Memory B cell (primary cell): ENCODE data around the gene CELF4.

Source experiments
- ATAC-seq: fragments of 150-1000 bp; cut with Tn5 transposase; 2 replicates; pipeline ENCODE4 v1.10.0; 2021; ENCODE audit warnings: low read depth, mild to moderate bottlenecking, moderate library complexity
- DNase-seq, 2 donors: peaks; one replicate each; pipeline ENCODE4 v3.0.0; 2022; ENCODE audit warnings: low spot score in 2 of 2
- H3K27ac Mint-ChIP-seq: one replicate; pipeline ENCODE4 v1.8.0; 2022; ENCODE audit warnings: mild to moderate bottlenecking, moderate library complexity, mixed read lengths
- H3K27me3 Mint-ChIP-seq: one replicate; pipeline ENCODE4 v1.8.0; 2022; ENCODE audit warnings: mixed read lengths
- H3K36me3 Mint-ChIP-seq: one replicate; pipeline ENCODE4 v1.8.0; 2022; ENCODE audit warnings: mild to moderate bottlenecking, mixed read lengths
- H3K4me1 Mint-ChIP-seq: one replicate; pipeline ENCODE4 v1.8.0; 2022; ENCODE audit warnings: mixed read lengths
- H3K4me3 Mint-ChIP-seq: one replicate; pipeline ENCODE4 v1.8.0; 2022; ENCODE audit warnings: mild to moderate bottlenecking, moderate library complexity, mixed read lengths
- H3K9me3 Mint-ChIP-seq: one replicate; pipeline ENCODE4 v1.8.0; 2022; ENCODE audit warnings: mixed read lengths

CELF4 gene

DNA sequence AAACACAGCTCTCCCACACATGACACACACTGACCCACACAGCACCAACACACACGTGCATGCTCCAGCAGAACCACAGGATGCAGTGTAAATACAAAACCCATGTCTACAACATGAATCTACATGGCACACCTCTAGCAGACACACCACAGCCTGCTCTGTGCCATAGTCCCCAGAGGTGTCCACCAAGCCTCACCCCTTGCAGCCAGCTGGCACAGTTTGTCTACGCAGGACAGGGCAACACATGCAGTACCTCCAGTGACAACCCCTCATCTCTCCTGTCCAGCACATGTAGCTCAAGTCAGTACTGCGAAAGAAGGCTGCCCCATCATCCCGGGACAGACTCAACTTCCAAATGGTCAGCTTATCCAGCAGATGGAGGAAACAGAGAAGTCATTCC, 18.9 kb downstream of the CELF4 start:
- Mint-ChIP-seq H3K27ac (no peak overlapping the region), H3K27me3 (peaks cover 15% of the 10 kb centered on the region), H3K9me3 (no peaks in the 10 kb centered on the region), H3K4me3 (no peak overlapping the region), H3K4me1 (no peaks in the 10 kb centered on the region), H3K36me3 (no peaks in the 10 kb centered on the region)
- DNase-seq: no peak
- no peak for ATAC-seq

GRCh38 chr18:37546272-37546537, 19.4 kb downstream of the CELF4 start:
- no peak overlapping the region for H3K27ac Mint-ChIP-seq

DNA sequence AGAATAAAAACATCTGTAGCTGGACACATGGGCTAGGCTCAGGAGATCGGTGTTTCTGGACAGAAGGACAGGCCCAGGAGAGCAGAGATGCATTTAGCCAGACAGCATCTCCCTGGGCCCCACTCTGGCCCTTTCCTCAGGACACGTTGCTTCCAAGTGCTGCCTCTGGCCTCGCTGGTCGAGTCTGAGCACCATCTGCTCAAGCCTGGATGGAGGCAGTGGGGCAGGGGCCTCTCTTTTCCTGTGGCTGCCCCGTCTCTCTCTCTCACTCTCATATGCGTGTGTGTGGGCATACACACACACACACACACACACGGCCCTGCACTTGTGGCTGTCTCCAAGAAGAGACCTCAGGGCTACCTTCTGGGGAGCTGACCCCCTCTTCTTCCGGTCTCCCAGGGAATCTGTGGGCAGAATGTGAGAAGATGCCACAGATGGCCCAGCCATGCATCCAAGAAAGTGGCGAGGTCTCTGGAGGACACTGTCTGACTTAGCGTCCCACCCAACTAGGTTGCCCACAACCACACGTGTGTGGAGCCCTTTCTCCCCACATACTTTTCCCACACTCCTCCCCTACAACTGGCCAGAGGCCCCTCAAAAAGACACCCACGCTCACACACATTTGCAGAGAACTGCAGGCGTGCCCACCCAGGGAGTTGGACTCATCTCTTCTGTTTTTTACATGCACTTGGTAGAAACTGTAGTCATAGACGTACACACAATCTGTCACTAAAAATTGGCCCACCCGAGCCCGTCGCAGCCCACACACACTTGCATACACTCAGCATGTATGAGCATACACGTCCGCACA, 19.9 kb downstream of the CELF4 start:
- H3K27me3 Mint-ChIP-seq: peaks cover 19% of the 10 kb centered on the region
- no peak overlapping the region for H3K4me3 Mint-ChIP-seq
- H3K9me3 Mint-ChIP-seq: no peaks in the 10 kb centered on the region
- no peaks in the 10 kb centered on the region for H3K36me3 Mint-ChIP-seq
- DNase-seq (no peak), ATAC-seq (no peak)
- no peak overlapping the region for H3K27ac Mint-ChIP-seq
- H3K4me1 Mint-ChIP-seq: no peaks in the 10 kb centered on the region

More at GRCh38 chr18:37546272-37546537, 19.4 kb downstream of the CELF4 start:
- no peak overlapping the region for H3K4me3 Mint-ChIP-seq
- H3K27me3 Mint-ChIP-seq: peaks cover 17% of the 10 kb centered on the region
- ATAC-seq (no peak), DNase-seq (no peak)
- no peaks in the 10 kb centered on the region for H3K4me1 Mint-ChIP-seq
- no peaks in the 10 kb centered on the region for H3K9me3 Mint-ChIP-seq
- no peaks in the 10 kb centered on the region for H3K36me3 Mint-ChIP-seq

DNA sequence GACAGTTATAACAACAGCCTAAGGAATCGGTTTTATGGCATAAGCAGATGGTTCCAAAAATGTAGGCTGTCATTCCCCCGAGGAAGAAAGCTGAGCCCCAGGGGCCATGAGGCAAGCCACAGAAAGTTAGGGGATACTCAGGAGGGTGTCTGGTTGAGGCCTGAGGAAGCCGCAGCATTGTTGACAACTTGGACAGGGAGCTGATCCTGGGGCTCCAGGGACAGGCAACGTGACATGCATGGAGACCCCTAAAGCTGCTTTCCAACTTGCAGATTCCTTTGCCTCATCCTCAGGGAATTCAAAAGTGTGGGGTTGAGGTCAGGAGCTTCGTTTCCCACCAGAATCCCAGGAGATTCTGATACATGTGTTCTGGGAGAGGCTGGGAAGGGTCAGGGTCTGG, 20.9 kb downstream of the CELF4 start:
- no peaks in the 10 kb centered on the region for H3K36me3 Mint-ChIP-seq
- no peak overlapping the region for H3K27ac Mint-ChIP-seq
- H3K27me3 Mint-ChIP-seq: peaks cover 20% of the 10 kb centered on the region
- H3K4me1 Mint-ChIP-seq: no peaks in the 10 kb centered on the region
- no peak overlapping the region for H3K4me3 Mint-ChIP-seq
- ATAC-seq (no peak), DNase-seq (no peak)
- no peaks in the 10 kb centered on the region for H3K9me3 Mint-ChIP-seq

GRCh38 chr18:37544217-37544616, 21.4 kb downstream of the CELF4 start:
- no peak overlapping the region for H3K27ac Mint-ChIP-seq
- no peaks in the 10 kb centered on the region for H3K9me3 Mint-ChIP-seq
- H3K4me3 Mint-ChIP-seq: no peak overlapping the region
- no peaks in the 10 kb centered on the region for H3K36me3 Mint-ChIP-seq
- ATAC-seq (no peak), DNase-seq (no peak)
- H3K27me3 Mint-ChIP-seq: peaks cover 20% of the 10 kb centered on the region
- no peaks in the 10 kb centered on the region for H3K4me1 Mint-ChIP-seq

DNA sequence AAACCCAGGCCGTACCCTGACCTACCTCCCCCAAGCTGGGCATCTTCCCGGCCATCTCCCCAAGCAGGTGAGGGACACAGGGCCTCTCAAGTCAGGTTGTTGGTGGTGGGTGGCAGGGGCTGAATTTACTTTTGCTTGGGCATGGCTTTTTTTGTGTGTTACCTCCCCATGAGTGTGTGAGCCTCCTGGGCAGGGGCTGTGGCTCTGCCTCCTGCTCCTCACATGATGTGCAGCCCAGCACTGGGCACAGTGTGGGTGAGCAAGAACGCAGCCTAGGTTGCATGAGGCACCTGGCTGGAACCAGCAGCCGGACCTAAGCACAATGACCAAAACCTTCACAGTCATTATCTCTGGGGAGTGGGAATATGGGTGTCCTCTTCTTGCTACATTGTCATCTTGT, 22.3 kb downstream of the CELF4 start:
- peaks cover 22% of the 10 kb centered on the region for H3K27me3 Mint-ChIP-seq
- DNase-seq (no peak), ATAC-seq (no peak)
- no peaks in the 10 kb centered on the region for H3K9me3 Mint-ChIP-seq
- H3K4me1 Mint-ChIP-seq: no peaks in the 10 kb centered on the region
- no peak overlapping the region for H3K4me3 Mint-ChIP-seq
- H3K27ac Mint-ChIP-seq: no peak overlapping the region
- no peaks in the 10 kb centered on the region for H3K36me3 Mint-ChIP-seq

DNA sequence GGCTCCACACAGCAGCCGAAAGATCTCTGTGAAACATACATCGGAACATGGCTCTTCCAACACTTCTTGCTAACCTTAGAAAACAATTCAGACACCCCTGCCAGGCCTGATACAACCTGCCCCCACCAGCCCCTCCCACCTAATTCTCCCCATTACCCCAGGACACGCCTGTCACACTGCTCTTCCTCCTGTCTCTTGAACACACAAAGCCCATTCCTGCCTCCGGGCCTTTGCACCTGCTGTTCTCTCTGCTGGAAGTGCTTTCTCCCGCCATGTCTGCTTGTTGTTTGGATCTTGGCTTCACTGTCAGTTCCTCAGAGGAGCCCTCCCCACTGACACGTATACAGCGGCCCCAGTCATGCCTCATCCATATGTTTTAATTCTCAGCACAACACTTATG, 24.1 kb downstream of the CELF4 start:
- no peak overlapping the region for H3K27ac Mint-ChIP-seq

GRCh38 chr18:37540424-37541138, 25.0 kb downstream of the CELF4 start:
- H3K36me3 Mint-ChIP-seq: no peaks in the 10 kb centered on the region
- peaks cover 21% of the 10 kb centered on the region for H3K27me3 Mint-ChIP-seq
- no peak overlapping the region for H3K4me3 Mint-ChIP-seq
- no peak overlapping the region for H3K27ac Mint-ChIP-seq
- no peaks in the 10 kb centered on the region for H3K9me3 Mint-ChIP-seq
- no peak for ATAC-seq
- DNase-seq: no peak
- H3K4me1 Mint-ChIP-seq: peaks cover 3% of the 10 kb centered on the region

More for the DNA sequence above, 24.1 kb downstream of the CELF4 start:
- Mint-ChIP-seq H3K36me3 (no peaks in the 10 kb centered on the region), H3K9me3 (no peaks in the 10 kb centered on the region), H3K27me3 (peaks cover 21% of the 10 kb centered on the region), H3K4me1 (peaks cover 3% of the 10 kb centered on the region), H3K4me3 (no peak overlapping the region)
- DNase-seq (no peak), ATAC-seq (no peak)

GRCh38 chr18:37539236-37539635, 26.4 kb downstream of the CELF4 start:
- H3K27me3 Mint-ChIP-seq: peaks cover 17% of the 10 kb centered on the region
- no peak overlapping the region for H3K4me3 Mint-ChIP-seq
- no peak for ATAC-seq
- H3K4me1 Mint-ChIP-seq: peaks cover 3% of the 10 kb centered on the region
- no peak overlapping the region for H3K27ac Mint-ChIP-seq
- H3K36me3 Mint-ChIP-seq: no peaks in the 10 kb centered on the region
- no peak for DNase-seq
- no peaks in the 10 kb centered on the region for H3K9me3 Mint-ChIP-seq

GRCh38 chr18:37538526-37539205, 26.9 kb downstream of the CELF4 start:
- ATAC-seq (no peak), DNase-seq (no peak)
- H3K36me3 Mint-ChIP-seq: no peaks in the 10 kb centered on the region
- peaks cover 16% of the 10 kb centered on the region for H3K27me3 Mint-ChIP-seq
- peaks cover 3% of the 10 kb centered on the region for H3K4me1 Mint-ChIP-seq
- H3K27ac Mint-ChIP-seq: no peak overlapping the region
- no peak overlapping the region for H3K4me3 Mint-ChIP-seq
- no peaks in the 10 kb centered on the region for H3K9me3 Mint-ChIP-seq

- Mint-ChIP-seq H3K4me3 (no peak overlapping the region), H3K36me3 (no peaks in the 10 kb centered on the region), H3K27me3 (peaks cover 16% of the 10 kb centered on the region), H3K27ac (no peak overlapping the region), H3K4me1 (peaks cover 3% of the 10 kb centered on the region), H3K9me3 (no peaks in the 10 kb centered on the region)
- no peak for ATAC-seq
- DNase-seq: peak; percentile 5 to 36
Measured at GRCh38 chr18:37537868-37538525, 27.6 kb downstream of the CELF4 start.

DNA sequence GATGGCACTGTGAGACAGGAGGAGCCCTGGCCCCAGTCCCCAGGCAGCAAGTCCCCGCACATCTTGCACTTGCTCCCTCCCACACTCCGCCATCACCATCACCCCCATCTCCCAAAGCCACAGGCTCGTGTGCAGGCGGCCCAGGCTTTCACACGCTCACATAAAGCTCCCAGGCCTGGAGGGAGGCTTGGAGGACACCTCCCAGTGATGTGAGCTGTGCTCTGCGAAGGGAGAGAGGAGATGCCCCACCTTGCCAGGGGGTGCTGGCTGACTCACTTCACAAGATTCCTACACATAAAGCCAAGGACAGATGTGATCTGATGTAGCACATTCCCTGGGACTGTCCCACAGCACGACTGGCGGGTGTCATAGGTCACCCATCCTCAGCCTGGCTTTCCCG, 28.9 kb downstream of the CELF4 start:
- DNase-seq: no peak
- Mint-ChIP-seq H3K27ac (no peak overlapping the region), H3K9me3 (no peaks in the 10 kb centered on the region), H3K4me3 (no peak overlapping the region), H3K4me1 (peaks cover 3% of the 10 kb centered on the region), H3K27me3 (peaks cover 12% of the 10 kb centered on the region), H3K36me3 (no peaks in the 10 kb centered on the region)
- no peak for ATAC-seq

- no peak for DNase-seq
- ATAC-seq: no peak
- H3K27ac Mint-ChIP-seq: no peak overlapping the region
- no peaks in the 10 kb centered on the region for H3K9me3 Mint-ChIP-seq
- H3K27me3 Mint-ChIP-seq: peaks cover 6% of the 10 kb centered on the region
- H3K36me3 Mint-ChIP-seq: no peaks in the 10 kb centered on the region
- peaks cover 3% of the 10 kb centered on the region for H3K4me1 Mint-ChIP-seq
- no peak overlapping the region for H3K4me3 Mint-ChIP-seq
Measured at GRCh38 chr18:37535968-37536367, 29.6 kb downstream of the CELF4 start.

GRCh38 chr18:37534627-37535026, 31.0 kb downstream of the CELF4 start:
- DNase-seq (no peak), ATAC-seq (no peak)
- Mint-ChIP-seq H3K4me3 (no peak overlapping the region), H3K27me3 (peaks cover 6% of the 10 kb centered on the region), H3K27ac (no peak overlapping the region), H3K36me3 (no peaks in the 10 kb centered on the region), H3K9me3 (no peaks in the 10 kb centered on the region), H3K4me1 (peaks cover 5% of the 10 kb centered on the region)
